Effector CD8-positive, alpha-beta T cell (primary cell): ENCODE results near the gene XRN1.

Experiments used
- DNase-seq: peaks from one replicate; lab custom pipeline; 2025; lab: John Stamatoyannopoulos, UW

The XRN1 gene

GRCh38 chr3:142269767-142270166 lies 178.1 kb downstream of the XRN1 start:
- no peak for DNase-seq

- no peak for DNase-seq
These were observed 179.4 kb downstream of the XRN1 start for GRCh38 chr3:142268426-142268825.

- DNase-seq: no peak
These were observed 180.6 kb downstream of the XRN1 start for GRCh38 chr3:142267269-142267668.

- no peak for DNase-seq
These were observed 184.7 kb downstream of the XRN1 start for GRCh38 chr3:142263112-142263511.

GRCh38 chr3:142259359-142259758 lies 188.5 kb downstream of the XRN1 start:
- no peak for DNase-seq

- no peak for DNase-seq
These were observed 191.0 kb downstream of the XRN1 start for GRCh38 chr3:142256712-142257333.
